Peyer's patch (tissue), 4 donors: ENCODE measurements around the gene TBX1. TPM values are rescaled to one million over a fixed set of nuclear protein-coding genes. Genes with fewer than 3 reads are reported as not detected.

ENCODE experiments used
- DNase-seq, 3 donors: peaks; one replicate each; pipeline ENCODE4 v3.0.0-alpha.2; 2017 to 2019
- H3K27ac ChIP-seq, 4 donors: fragments of 200-600 bp; sonication (generic); one replicate each; pipeline ENCODE4 v1.5.1; 2016 to 2019
- H3K27me3 ChIP-seq, 2 donors: fragments of 200-600 bp; sonication (generic); one replicate each; pipeline ENCODE4 v1.5.1; 2019
- H3K36me3 ChIP-seq, 3 donors: fragments of 200-600 bp; sonication (generic); one replicate each; pipeline ENCODE4 v1.5.1; 2016 to 2019
- H3K4me1 ChIP-seq, 4 donors: fragments of 200-600 bp; sonication (generic); one replicate each; pipeline ENCODE4 v1.5.1; 2016 to 2019
- H3K4me3 ChIP-seq, 4 donors: fragments of 200-600 bp; sonication (generic); 1 replicate in 3 of 4; 2 replicates in 1 of 4; pipeline ENCODE4 v1.5.1; 2016 to 2019; ENCODE audit warnings: mild to moderate bottlenecking in 1 of 4
- H3K9me3 ChIP-seq, 4 donors: fragments of 200-600 bp; sonication (generic); one replicate each; pipeline ENCODE4 v1.5.1; 2016 to 2019; ENCODE audit warnings: mild to moderate bottlenecking in 1 of 4
- POLR2A ChIP-seq, 2 donors: fragments of 450-650 bp; IDR thresholded peaks; one replicate each; pipeline ENCODE4 v1.5.1; 2017; ENCODE audit warnings: antibody characterized with exemption in 2 of 2, mild to moderate bottlenecking in 2 of 2, moderate library complexity in 2 of 2
- total RNA-seq, 4 donors: library from RNA; depleted of rRNA; stranded (reverse); fragments of >200 nt; gene quantifications; one replicate each; pipeline ENCODE4 v1.1.0, GENCODE V29; 2016
- TF ChIP-seq, protein P1 (sequence below), 6 experiments: fragments of 450-650 bp in 4 of 6; fragments of 200-600 bp in 2 of 6; sonication (generic) in 1 of 6; IDR thresholded peaks; one replicate each; pipeline ENCODE4 v1.5.1; 2017 to 2019; ENCODE audit warnings: antibody characterized with exemption in 6 of 6, mild to moderate bottlenecking in 3 of 6, moderate library complexity in 1 of 6

TBX1 gene
- total RNA-seq, 4 donors from 2014 or later, result 0.70 to 4.1 (median 1.1) TPM; not detected in 1

DNA sequence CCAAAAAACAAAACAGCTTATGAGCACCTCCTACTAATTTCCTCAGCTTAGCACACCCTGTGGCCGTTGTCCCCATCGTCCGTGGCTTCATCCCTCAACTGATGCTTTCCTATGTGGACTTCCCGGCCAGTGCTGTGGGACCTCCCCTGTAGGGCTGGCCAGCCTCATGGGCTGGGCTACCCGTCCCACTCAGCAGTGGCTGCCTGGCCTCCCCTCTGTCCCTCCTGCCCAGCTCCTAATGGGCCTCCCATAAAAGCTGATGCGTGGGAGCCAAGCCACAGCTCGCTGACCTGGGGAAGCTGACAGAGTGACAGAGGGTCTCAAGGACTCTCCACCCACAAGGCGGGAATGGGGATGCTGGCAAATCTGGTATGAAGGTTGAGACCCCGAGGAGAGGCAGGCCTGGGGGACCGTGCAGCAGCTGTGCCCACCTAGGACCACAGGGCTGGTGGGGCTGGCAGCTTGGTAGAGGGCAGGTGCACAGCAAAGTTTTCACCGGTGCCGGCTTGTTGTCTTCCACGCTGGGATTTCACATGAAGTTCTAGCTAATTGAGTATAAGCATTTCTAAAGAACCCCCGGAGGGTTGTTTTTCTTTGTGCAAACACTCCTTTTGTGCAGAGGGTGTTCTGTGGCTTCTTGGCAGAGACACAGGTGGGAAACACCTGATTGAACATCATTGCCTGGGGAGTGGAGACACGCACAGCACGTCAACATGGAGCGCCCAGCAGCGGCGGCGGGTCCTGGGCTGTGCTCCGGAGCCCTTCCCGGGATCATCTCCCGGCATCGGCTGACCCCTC lies 23.2 kb downstream of the TBX1 start:
- no peaks in the 10 kb centered on the region for H3K36me3 ChIP-seq
- no peaks in the 10 kb centered on the region for H3K4me1 ChIP-seq
- no peak for DNase-seq
- TF ChIP-seq POLR2A (IDR thresholded peaks at IDR 0.05), result no peak
- TF ChIP-seq, protein P1, sequence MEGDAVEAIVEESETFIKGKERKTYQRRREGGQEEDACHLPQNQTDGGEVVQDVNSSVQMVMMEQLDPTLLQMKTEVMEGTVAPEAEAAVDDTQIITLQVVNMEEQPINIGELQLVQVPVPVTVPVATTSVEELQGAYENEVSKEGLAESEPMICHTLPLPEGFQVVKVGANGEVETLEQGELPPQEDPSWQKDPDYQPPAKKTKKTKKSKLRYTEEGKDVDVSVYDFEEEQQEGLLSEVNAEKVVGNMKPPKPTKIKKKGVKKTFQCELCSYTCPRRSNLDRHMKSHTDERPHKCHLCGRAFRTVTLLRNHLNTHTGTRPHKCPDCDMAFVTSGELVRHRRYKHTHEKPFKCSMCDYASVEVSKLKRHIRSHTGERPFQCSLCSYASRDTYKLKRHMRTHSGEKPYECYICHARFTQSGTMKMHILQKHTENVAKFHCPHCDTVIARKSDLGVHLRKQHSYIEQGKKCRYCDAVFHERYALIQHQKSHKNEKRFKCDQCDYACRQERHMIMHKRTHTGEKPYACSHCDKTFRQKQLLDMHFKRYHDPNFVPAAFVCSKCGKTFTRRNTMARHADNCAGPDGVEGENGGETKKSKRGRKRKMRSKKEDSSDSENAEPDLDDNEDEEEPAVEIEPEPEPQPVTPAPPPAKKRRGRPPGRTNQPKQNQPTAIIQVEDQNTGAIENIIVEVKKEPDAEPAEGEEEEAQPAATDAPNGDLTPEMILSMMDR (IDR thresholded peaks at IDR 0.05), result no peak
- no peak overlapping the region for H3K4me3 ChIP-seq
- no peaks in the 10 kb centered on the region for H3K9me3 ChIP-seq
- H3K27me3 ChIP-seq, result no peaks in the 10 kb centered on the region
- H3K27ac ChIP-seq, result no peak overlapping the region

DNA sequence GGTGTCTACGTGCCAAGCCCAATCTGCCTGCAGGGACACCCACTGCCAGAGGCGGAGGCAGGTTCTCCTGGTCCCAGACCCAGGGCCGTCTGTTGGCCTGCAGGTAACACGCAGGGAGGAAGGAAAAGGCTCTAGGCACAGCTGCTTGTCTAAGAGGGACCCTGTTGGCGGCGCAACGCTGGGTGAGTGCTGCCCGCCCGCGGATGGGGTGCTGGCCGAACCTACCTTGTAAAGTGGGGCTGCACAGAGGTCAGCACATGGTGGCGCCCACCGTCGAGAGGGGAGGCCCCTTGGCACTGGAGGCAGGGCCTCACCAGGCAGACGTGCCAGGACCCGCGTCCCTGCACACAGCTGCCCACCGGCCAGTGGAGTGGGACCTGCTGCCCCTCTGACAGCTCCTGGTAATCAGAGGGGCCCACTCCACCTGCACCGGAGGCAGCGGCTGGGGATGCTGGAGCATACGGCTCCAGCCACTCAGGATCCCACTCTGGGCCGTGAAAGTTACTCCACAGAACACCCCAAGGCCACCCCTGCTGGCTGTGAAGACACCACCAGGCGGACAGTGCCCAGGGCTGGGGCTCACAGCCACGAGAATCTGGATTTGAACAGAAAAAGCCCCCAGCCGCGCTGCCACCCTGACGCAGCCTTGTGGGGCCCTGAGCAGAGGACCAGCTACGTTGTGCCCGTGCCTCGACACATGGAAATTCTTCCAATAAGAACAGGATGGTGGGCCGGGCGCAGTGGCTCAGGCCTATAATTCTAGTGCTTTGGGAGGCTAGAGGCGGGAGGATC lies 24.0 kb downstream of the TBX1 start:
- H3K9me3 ChIP-seq, result no peaks in the 10 kb centered on the region
- no peak for DNase-seq

DNA sequence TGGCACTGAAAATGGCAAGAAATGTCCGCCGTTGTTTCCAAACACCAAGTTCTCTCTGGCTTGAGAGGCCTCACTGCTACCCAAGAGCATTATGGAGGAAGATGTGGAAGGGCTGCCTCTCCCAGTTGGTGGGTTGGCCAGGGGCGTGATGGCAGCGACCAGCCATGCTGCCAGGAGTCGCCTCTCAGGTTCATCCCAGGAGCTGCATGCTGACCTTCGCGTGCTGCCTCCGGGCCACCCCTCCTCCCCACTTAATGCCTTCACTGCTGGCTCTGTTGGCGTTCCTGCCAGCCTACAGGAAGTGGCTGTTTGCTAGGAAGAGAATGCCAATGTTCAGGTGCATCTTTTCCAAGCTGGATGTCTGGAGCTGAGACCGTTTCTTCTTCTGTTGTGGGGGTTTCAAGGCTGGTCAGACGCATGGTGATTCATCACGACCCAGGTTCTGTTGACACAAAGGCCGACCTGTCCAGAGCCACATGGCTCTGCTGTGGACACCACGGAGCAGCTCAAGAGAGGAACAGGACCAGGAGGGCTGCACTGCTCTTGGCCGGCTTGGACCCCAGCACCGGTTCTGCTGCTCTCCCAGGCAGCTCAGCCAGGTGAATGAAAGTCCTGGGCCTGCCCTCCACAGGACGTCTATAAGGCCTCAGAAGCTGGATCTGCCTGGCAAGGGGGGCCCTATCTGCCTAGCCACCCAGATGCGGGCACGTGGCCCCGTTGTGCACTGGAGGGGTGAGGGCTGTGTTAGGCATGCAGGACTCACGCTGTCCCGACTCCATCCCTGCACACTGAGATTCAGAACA lies 25.1 kb downstream of the TBX1 start:
- no peaks in the 10 kb centered on the region for H3K9me3 ChIP-seq
- no peaks in the 10 kb centered on the region for H3K36me3 ChIP-seq
- no peak for TF ChIP-seq POLR2A (IDR thresholded peaks at IDR 0.05)
- TF ChIP-seq, protein P1 (IDR thresholded peaks at IDR 0.05), result no peak
- H3K4me3 ChIP-seq, result no peak overlapping the region
- no peak overlapping the region for H3K27ac ChIP-seq
- H3K27me3 ChIP-seq, result no peaks in the 10 kb centered on the region
- no peaks in the 10 kb centered on the region for H3K4me1 ChIP-seq
- no peak for DNase-seq

More for the DNA sequence above, 24.0 kb downstream of the TBX1 start:
- H3K36me3 ChIP-seq, result no peaks in the 10 kb centered on the region
- no peaks in the 10 kb centered on the region for H3K4me1 ChIP-seq
- no peaks in the 10 kb centered on the region for H3K27me3 ChIP-seq
- no peak overlapping the region for H3K27ac ChIP-seq
- no peak overlapping the region for H3K4me3 ChIP-seq
- TF ChIP-seq, protein P1 (IDR thresholded peaks at IDR 0.05), result no peak
- no peak for TF ChIP-seq POLR2A (IDR thresholded peaks at IDR 0.05)

DNA sequence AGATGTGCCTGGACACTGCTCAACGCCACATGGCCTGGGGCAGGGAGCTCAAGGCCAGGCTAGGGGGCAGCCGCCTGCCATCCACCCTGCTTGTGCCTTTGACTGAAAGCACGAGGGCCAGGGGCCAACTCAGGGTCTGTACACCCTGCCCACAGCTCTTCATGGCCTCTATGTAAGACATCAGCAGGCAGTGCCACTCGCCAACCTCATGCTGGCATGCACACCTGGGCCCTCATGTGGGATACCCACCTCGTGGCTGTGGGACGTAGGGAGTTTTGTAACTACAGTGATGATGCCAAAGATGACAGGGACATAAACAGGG lies 25.6 kb downstream of the TBX1 start:
- Histone ChIP-seq H3K27me3 (no peaks in the 10 kb centered on the region), H3K9me3 (no peaks in the 10 kb centered on the region), H3K4me3 (no peak overlapping the region), H3K36me3 (no peaks in the 10 kb centered on the region), H3K27ac (no peak overlapping the region), H3K4me1 (no peaks in the 10 kb centered on the region)
- TF ChIP-seq, protein P1 (IDR thresholded peaks at IDR 0.05), result no peak
- no peak for TF ChIP-seq POLR2A (IDR thresholded peaks at IDR 0.05)
- DNase-seq, result no peak

DNA sequence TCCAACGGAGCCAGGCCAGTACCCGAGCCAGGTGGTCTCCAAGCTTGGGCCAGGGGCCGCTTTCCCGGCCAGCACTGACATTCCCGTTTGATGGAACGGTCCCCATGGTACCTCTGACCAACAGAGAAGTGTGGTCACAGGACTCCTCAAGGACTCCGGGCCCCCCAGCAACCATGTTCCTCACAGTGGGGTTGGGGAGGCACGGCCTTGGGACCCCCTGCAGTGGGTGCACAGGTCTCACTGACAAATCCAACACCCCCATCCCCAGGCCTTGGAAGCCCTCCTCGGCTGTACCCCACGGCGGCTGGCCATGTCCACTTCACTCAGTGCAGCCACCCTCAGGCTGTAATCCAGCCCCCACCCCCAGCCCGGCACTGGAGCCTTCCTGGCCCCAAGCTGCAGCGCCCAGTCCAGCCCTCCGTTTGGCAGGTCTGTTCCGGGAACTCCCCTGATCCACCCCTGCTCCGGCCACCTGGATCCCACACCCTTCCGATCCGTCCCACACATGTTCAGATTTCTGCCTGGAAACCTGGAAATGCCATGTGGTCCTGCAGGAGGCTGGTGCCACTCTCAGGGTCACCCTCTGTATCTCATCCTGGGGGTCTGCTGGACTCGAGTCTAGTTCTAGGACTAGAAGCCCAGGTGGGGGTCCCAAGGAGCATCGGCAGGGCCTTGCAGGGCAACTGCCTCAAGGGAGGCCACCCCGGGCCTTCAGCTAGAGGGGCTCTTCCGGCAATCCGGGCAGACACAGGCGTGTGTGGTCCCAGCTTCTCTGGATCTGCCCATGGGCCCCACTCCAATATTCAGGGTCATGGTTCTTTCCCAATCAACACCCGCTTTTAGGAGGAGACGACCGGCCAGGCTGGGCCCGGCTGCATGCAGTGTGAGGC lies 26.6 kb downstream of the TBX1 start:
- H3K27me3 ChIP-seq, result no peaks in the 10 kb centered on the region
- H3K27ac ChIP-seq, result no peak overlapping the region
- no peak overlapping the region for H3K4me3 ChIP-seq
- DNase-seq, result no peak
- no peaks in the 10 kb centered on the region for H3K4me1 ChIP-seq
- H3K36me3 ChIP-seq, result no peaks in the 10 kb centered on the region
- TF ChIP-seq, protein P1 (IDR thresholded peaks at IDR 0.05), result no peak
- no peak for TF ChIP-seq POLR2A (IDR thresholded peaks at IDR 0.05)
- no peaks in the 10 kb centered on the region for H3K9me3 ChIP-seq
